Heart right ventricle (tissue), 16 donors: ENCODE results near the gene DCTN1. TPM values are rescaled to one million over a fixed set of nuclear protein-coding genes. Genes with fewer than 3 reads are reported as not detected.

ENCODE experiments used
- ATAC-seq, 8 donors: fragments of 200-7000 bp; cut with Tn5 transposase; one replicate each; pipeline ENCODE4 v1.9.1; 2020; ENCODE audit warnings: mild to moderate bottlenecking in 8 of 8, moderate library complexity in 8 of 8, moderate number of reproducible peaks in 1 of 8
- DNase-seq, 2 donors: peaks; one replicate each; pipeline ENCODE4 v3.0.0-alpha.2; 2020
- H3K27ac ChIP-seq, 10 donors: fragments of 200-600 bp; sonication (generic) in 2 of 10; one replicate each; pipeline versions ENCODE4 v1.5.0 to v1.8.0; 2020 to 2022; ENCODE audit warnings: mild to moderate bottlenecking in 3 of 10
- H3K27me3 ChIP-seq, 7 donors: fragments of 200-600 bp; one replicate each; pipeline ENCODE4 v1.8.0; 2021 to 2022; ENCODE audit warnings: mild to moderate bottlenecking in 2 of 7
- H3K36me3 ChIP-seq, 9 donors: fragments of 200-600 bp; sonication (generic) in 1 of 9; one replicate each; pipeline versions ENCODE4 v1.5.0 to v1.8.0; 2020 to 2022; ENCODE audit warnings: mild to moderate bottlenecking in 2 of 9
- H3K4me1 ChIP-seq, 9 donors: fragments of 200-600 bp; sonication (generic) in 1 of 9; one replicate each; pipeline versions ENCODE4 v1.5.0 to v1.8.0; 2020 to 2022; ENCODE audit warnings: mild to moderate bottlenecking in 4 of 9
- H3K4me3 ChIP-seq, 10 donors: fragments of 200-600 bp; sonication (generic) in 2 of 10; one replicate each; pipeline versions ENCODE4 v1.5.0 to v1.8.0; 2020 to 2022; ENCODE audit warnings: mild to moderate bottlenecking in 7 of 10, moderate library complexity in 2 of 10
- H3K9me3 ChIP-seq, 11 donors: fragments of 200-600 bp in 10 of 11; sonication (generic) in 2 of 11; one replicate each; pipeline versions ENCODE4 v1.5.0 to v1.8.0; 2013 to 2022; ENCODE audit warnings: mild to moderate bottlenecking in 2 of 11, control low read depth in 1 of 11, moderate library complexity in 1 of 11
- CTCF ChIP-seq, 9 donors: fragments of 200-600 bp; sonication (generic) in 2 of 9; IDR thresholded peaks; one replicate each; pipeline versions ENCODE4 v1.5.0 to v1.8.0; 2021 to 2022; ENCODE audit warnings: antibody characterized with exemption in 9 of 9, mild to moderate bottlenecking in 5 of 9, moderate library complexity in 1 of 9
- WGBS, 2 donors: extraction: QIAGEN DNeasy Blood & Tissue Kit; methylation state at CpG; one replicate each; pipeline ENCODE4 v1.1.7; 2013; ENCODE audit warnings: inconsistent platforms in 1 of 2; 5-methylcytosine and 5-hydroxymethylcytosine counted together
- intact Hi-C, 10 donors: fragments of 100-400 bp; cut with DNase I; formaldehyde crosslinking; loops; one replicate each; pipeline versions ENCODE4 v1.11.1 to v1.14.2; 2022
- polyA plus RNA-seq, 2 donors: library from polyadenylated mRNA; stranded (reverse); fragments of 200-250 nt; gene quantifications; one replicate each; pipeline ENCODE4 v1.2.3, GENCODE V29; 2013
- total RNA-seq, 10 donors: library from RNA; stranded (reverse); fragmentation: NEBNext Ultra II Directional in 3 of 10; extraction: Animal tissue kit (Norgen Biotek cat#: 25700) in 3 of 10; gene quantifications; one replicate each; pipeline versions ENCODE4 v1.2.1 to v1.2.4, GENCODE V29; 2021 to 2023
- donor health status: Arrhythmogenic right ventricular cardiomyopathy.
- donor health status: ischemic (EF 13 %, LVEDD 7.1; RV severe dilation, severe dysfunction).
- donor health status: healthy with polysubstance abuse.
- donor health status: DM: no; HTN: yes; CAD: no.
- donor health status: DM: no; HTN: no; CAD: no.
- donor health status: ischemic (EF 25% LVEDD 6.9; RV normal size, moderate dysfunction).
- donor health status: ischemic (EF 25% LVEDD 5.7; RV mildly dilated, moderate dysfunction).
- donor health status: healthy.
- donor health status: DM: yes; HTN: yes; CAD: no.
- donor health status: Ischemic cardiomyopathy.
- donor health status: ischemic (EF 35%, LVEDD 5.7; RV mildly dilated, moderate dysfunction).
- donor health status: nonischemic (EF 11% LVEDD 7.7; RV severe dilation, severe dysfunction).
- donor health status: DM: yes; HTN: yes; CAD: no.
- donor health status: PGD.
- donor health status: ischemic (EF 29% LVEDD 5.4; RV normal size, mild dysfunction).
- donor health status: nonischemic (EF 23%, LVEDD 6.1; RV moderate dilation, normal function).

DCTN1 gene
- total and polyA plus RNA-seq, 12 donors: 123 to 285 (median 183) TPM

GRCh38 chr2:74361327-74361726 lies 18.8 kb downstream of the DCTN1 start:
- H3K4me3 ChIP-seq: no peak overlapping the region
- H3K27ac ChIP-seq: no peak overlapping the region
- H3K27me3 ChIP-seq: no peaks in the 10 kb centered on the region
- no peak for TF ChIP-seq CTCF (IDR thresholded peaks at IDR 0.05)
- peaks cover 0 to 100% (median 68%) of the 10 kb centered on the region in 9 donors for H3K36me3 ChIP-seq
- intact Hi-C loops: no loop called here
- no peaks in the 10 kb centered on the region for H3K9me3 ChIP-seq
- ATAC-seq (no peak), DNase-seq (no peak)
- H3K4me1 ChIP-seq: peaks cover 0 to 21% (median 8%) of the 10 kb centered on the region in 9 donors
- 87 to 92% methylated on average over 11 of the region's 11 CpGs for WGBS, 2 donors

GRCh38 chr2:74357627-74358026 lies 22.5 kb downstream of the DCTN1 start:
- no peak for TF ChIP-seq CTCF (IDR thresholded peaks at IDR 0.05)
- ATAC-seq (peak in 2 of 8 donors; percentile 13 to 22), DNase-seq (no peak)
- intact Hi-C loops: no loop called here
- Histone ChIP-seq H3K27me3 (no peaks in the 10 kb centered on the region), H3K27ac (no peak overlapping the region), H3K4me1 (no peaks in the 10 kb centered on the region), H3K9me3 (no peaks in the 10 kb centered on the region), H3K4me3 (no peak overlapping the region), H3K36me3 (peaks cover 0 to 89% (median 35%) of the 10 kb centered on the region in 9 donors)

GRCh38 chr2:74349889-74350288 lies 30.2 kb downstream of the DCTN1 start:
- H3K9me3 ChIP-seq: no peaks in the 10 kb centered on the region
- no peak overlapping the region for H3K27ac ChIP-seq
- H3K27me3 ChIP-seq: no peaks in the 10 kb centered on the region
- intact Hi-C loops: no loop called here
- H3K4me1 ChIP-seq: no peaks in the 10 kb centered on the region
- H3K36me3 ChIP-seq: peaks cover 0 to 13% (median 0%) of the 10 kb centered on the region in 9 donors
- H3K4me3 ChIP-seq: no peak overlapping the region
- DNase-seq: no peak
- no peak for TF ChIP-seq CTCF (IDR thresholded peaks at IDR 0.05)
- ATAC-seq: no peak
- 94 to 95% methylated on average over 4 of the region's 4 CpGs for WGBS, 2 donors

- H3K27ac ChIP-seq: no peak overlapping the region
- 95 to 97% methylated on average over 3 of the region's 3 CpGs for WGBS, 2 donors
- H3K4me1 ChIP-seq: no peaks in the 10 kb centered on the region
- TF ChIP-seq CTCF (IDR thresholded peaks at IDR 0.05): no peak
- DNase-seq (no peak), ATAC-seq (no peak)
- no peaks in the 10 kb centered on the region for H3K9me3 ChIP-seq
- H3K36me3 ChIP-seq: no peaks in the 10 kb centered on the region
- intact Hi-C loops: no loop called here
- H3K4me3 ChIP-seq: no peak overlapping the region
- no peaks in the 10 kb centered on the region for H3K27me3 ChIP-seq
Observed at GRCh38 chr2:74347742-74348141, 32.4 kb downstream of the DCTN1 start.
